Tibial artery (tissue), 4 donors: ENCODE data around the gene MTFR2.

Experiments used
- DNase-seq, 2 donors: peaks; one replicate each; pipeline ENCODE4 v3.0.0-alpha.2; 2019
- H3K27ac ChIP-seq, 2 donors: fragments of 200-600 bp; sonication (generic) in 1 of 2; 1 replicate in 1 of 2; 2 replicates in 1 of 2; pipeline ENCODE4 v1.5.1; 2018 to 2019; ENCODE audit warnings: mild to moderate bottlenecking in 1 of 2
- H3K27me3 ChIP-seq, 2 donors: fragments of 200-600 bp; sonication (generic) in 1 of 2; one replicate each; pipeline versions ENCODE4 v1.5.1 to v1.6.0; 2016 to 2019
- H3K36me3 ChIP-seq, 3 donors: fragments of 200-600 bp; sonication (generic) in 2 of 3; one replicate each; pipeline ENCODE4 v1.5.1; 2016 to 2019; ENCODE audit warnings: mild to moderate bottlenecking in 2 of 3
- H3K4me1 ChIP-seq, 4 donors: fragments of 200-600 bp; sonication (generic) in 2 of 4; 1 replicate in 3 of 4; 2 replicates in 1 of 4; pipeline ENCODE4 v1.5.1; 2016 to 2019
- H3K4me3 ChIP-seq, 2 donors: fragments of 200-600 bp; sonication (generic) in 1 of 2; 1 replicate in 1 of 2; 2 replicates in 1 of 2; pipeline ENCODE4 v1.5.1; 2018 to 2019; ENCODE audit warnings: mild to moderate bottlenecking in 2 of 2
- H3K9me3 ChIP-seq, 3 donors: fragments of 200-600 bp; sonication (generic) in 1 of 3; one replicate each; pipeline ENCODE4 v1.5.1; 2016 to 2019
- intact Hi-C: fragments of 100-400 bp; cut with DNase I; formaldehyde crosslinking; loops from one replicate; pipeline ENCODE4 v1.15.0; 2023; ENCODE audit warnings: low total_unique reads
- TF ChIP-seq, protein P1 (sequence below), 2 experiments: fragments of 200-600 bp in 1 of 2; fragments of 450-650 bp in 1 of 2; IDR thresholded peaks; one replicate each; pipeline ENCODE4 v1.5.1; 2017 to 2019; ENCODE audit warnings: antibody characterized with exemption in 2 of 2, mild to moderate bottlenecking in 1 of 2, moderate library complexity in 1 of 2

MTFR2 gene

GRCh38 chr6:136186363-136186762, 63.7 kb downstream of the MTFR2 start:
- Histone ChIP-seq H3K27ac (no peak overlapping the region), H3K9me3 (no peaks in the 10 kb centered on the region), H3K36me3 (peaks cover 0 to 2% (median 0%) of the 10 kb centered on the region in 3 donors), H3K4me1 (no peaks in the 10 kb centered on the region), H3K27me3 (no peaks in the 10 kb centered on the region), H3K4me3 (no peak overlapping the region)
- TF ChIP-seq, protein P1, sequence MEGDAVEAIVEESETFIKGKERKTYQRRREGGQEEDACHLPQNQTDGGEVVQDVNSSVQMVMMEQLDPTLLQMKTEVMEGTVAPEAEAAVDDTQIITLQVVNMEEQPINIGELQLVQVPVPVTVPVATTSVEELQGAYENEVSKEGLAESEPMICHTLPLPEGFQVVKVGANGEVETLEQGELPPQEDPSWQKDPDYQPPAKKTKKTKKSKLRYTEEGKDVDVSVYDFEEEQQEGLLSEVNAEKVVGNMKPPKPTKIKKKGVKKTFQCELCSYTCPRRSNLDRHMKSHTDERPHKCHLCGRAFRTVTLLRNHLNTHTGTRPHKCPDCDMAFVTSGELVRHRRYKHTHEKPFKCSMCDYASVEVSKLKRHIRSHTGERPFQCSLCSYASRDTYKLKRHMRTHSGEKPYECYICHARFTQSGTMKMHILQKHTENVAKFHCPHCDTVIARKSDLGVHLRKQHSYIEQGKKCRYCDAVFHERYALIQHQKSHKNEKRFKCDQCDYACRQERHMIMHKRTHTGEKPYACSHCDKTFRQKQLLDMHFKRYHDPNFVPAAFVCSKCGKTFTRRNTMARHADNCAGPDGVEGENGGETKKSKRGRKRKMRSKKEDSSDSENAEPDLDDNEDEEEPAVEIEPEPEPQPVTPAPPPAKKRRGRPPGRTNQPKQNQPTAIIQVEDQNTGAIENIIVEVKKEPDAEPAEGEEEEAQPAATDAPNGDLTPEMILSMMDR (IDR thresholded peaks at IDR 0.05) = no peak
- intact Hi-C loops = no loop called here
- no peak for DNase-seq

- Histone ChIP-seq H3K4me3 (no peak overlapping the region), H3K36me3 (no peaks in the 10 kb centered on the region), H3K9me3 (no peaks in the 10 kb centered on the region), H3K4me1 (peaks cover 0 to 7% (median 2%) of the 10 kb centered on the region in 4 donors), H3K27me3 (no peaks in the 10 kb centered on the region), H3K27ac (no peak overlapping the region)
- DNase-seq = no peak
- TF ChIP-seq, protein P1 (IDR thresholded peaks at IDR 0.05) = no peak
- intact Hi-C loops = no loop called here
These were observed 65.4 kb downstream of the MTFR2 start for GRCh38 chr6:136184738-136185137.

GRCh38 chr6:136181861-136182260, 68.2 kb downstream of the MTFR2 start:
- H3K4me3 ChIP-seq = no peak overlapping the region
- intact Hi-C loops = no loop called here
- no peak for DNase-seq
- TF ChIP-seq, protein P1 (IDR thresholded peaks at IDR 0.05) = no peak
- no peaks in the 10 kb centered on the region for H3K27me3 ChIP-seq
- peaks cover 0 to 7% (median 2%) of the 10 kb centered on the region in 4 donors for H3K4me1 ChIP-seq
- no peaks in the 10 kb centered on the region for H3K9me3 ChIP-seq
- no peak overlapping the region for H3K27ac ChIP-seq
- no peaks in the 10 kb centered on the region for H3K36me3 ChIP-seq

DNA sequence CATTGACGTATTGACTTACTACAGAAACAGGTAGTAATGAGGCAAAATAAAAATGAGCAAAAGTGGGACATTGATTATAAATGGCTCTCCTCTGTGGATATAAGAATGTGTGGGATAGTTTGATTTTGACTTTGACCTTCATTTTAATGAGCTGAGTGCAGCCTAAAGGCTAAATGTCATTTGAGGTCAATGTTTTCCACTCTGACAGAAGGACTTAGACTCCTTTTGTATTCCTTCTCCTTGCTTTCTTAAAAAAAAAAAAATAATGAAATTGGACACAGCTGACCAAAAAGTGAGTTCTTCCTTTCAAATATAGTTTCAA, 68.6 kb downstream of the MTFR2 start:
- no peak overlapping the region for H3K27ac ChIP-seq
- no peak for DNase-seq
- TF ChIP-seq, protein P1 (IDR thresholded peaks at IDR 0.05) = no peak
- H3K27me3 ChIP-seq = no peaks in the 10 kb centered on the region
- H3K4me3 ChIP-seq = no peak overlapping the region
- H3K9me3 ChIP-seq = no peaks in the 10 kb centered on the region
- no peaks in the 10 kb centered on the region for H3K36me3 ChIP-seq
- H3K4me1 ChIP-seq = peaks cover 0 to 7% (median 2%) of the 10 kb centered on the region in 4 donors
- intact Hi-C loops = no loop called here
